GM21390 (cell line): Measurements from ENCODE around the gene TSSK2.
A peak's percentile ranks its signal among the peaks of the same experiment; 100 is the strongest.

Source experiments
- ATAC-seq: cut with Tn5 transposase; IDR thresholded peaks from one replicate; pipeline ENCODE4 v1.9.1; 2021; ENCODE audit not compliant: unreplicated experiment

TSSK2 gene

GRCh38 chr22:19167106-19167869 lies 36.2 kb downstream of the TSSK2 start:
- no peak for ATAC-seq

- no peak for ATAC-seq
Observed at GRCh38 chr22:19168088-19168890, 37.2 kb downstream of the TSSK2 start.

GRCh38 chr22:19169002-19169946 lies 38.2 kb downstream of the TSSK2 start:
- no peak for ATAC-seq

- no peak for ATAC-seq
Observed at GRCh38 chr22:19169947-19170318, 38.8 kb downstream of the TSSK2 start.

- ATAC-seq, result no peak
Observed at GRCh38 chr22:19172213-19173046, 41.3 kb downstream of the TSSK2 start.

- ATAC-seq, result no peak
Observed at GRCh38 chr22:19173047-19174035, 42.2 kb downstream of the TSSK2 start.

GRCh38 chr22:19174106-19175025 lies 43.3 kb downstream of the TSSK2 start:
- no peak for ATAC-seq

GRCh38 chr22:19175026-19175601 lies 44.0 kb downstream of the TSSK2 start:
- no peak for ATAC-seq

- no peak for ATAC-seq
Observed at GRCh38 chr22:19175602-19176174, 44.6 kb downstream of the TSSK2 start.

GRCh38 chr22:19176175-19176643 lies 45.1 kb downstream of the TSSK2 start:
- ATAC-seq, result no peak

GRCh38 chr22:19176732-19177131 lies 45.6 kb downstream of the TSSK2 start:
- ATAC-seq, result no peak

GRCh38 chr22:19177164-19178064 lies 46.3 kb downstream of the TSSK2 start:
- no peak for ATAC-seq

- ATAC-seq, result peak; percentile 37
Observed at GRCh38 chr22:19178065-19178656, 47.1 kb downstream of the TSSK2 start.

GRCh38 chr22:19178657-19179496 lies 47.8 kb downstream of the TSSK2 start, which contains the start of gene SLC25A1:
SLC25A1 (minus strand) TSS chr22:19178736; CDS start chr22:19178673, 63 bp downstream.
- ATAC-seq, result peak; percentile 60
